Fibroblast of skin of left biceps (primary cell): ENCODE data around the gene CTSH.

Experiments used
- DNase-seq, 2 experiments: peaks; one replicate each; pipeline ENCODE4 v3.0.0-alpha.2; 2013; ENCODE audit warnings: low read depth in 2 of 2

Gene CTSH

GRCh38 chr15:78944669-78945407 lies at the start of gene CTSH:
Gene CTSH (minus strand): TSS chr15:78945046. CDS start chr15:78944981, 65 bp downstream.
- DNase-seq: no peak

GRCh38 chr15:78993931-78994530 lies 49.2 kb upstream of the CTSH start:
- no peak for DNase-seq

GRCh38 chr15:78993257-78993930 lies 48.5 kb upstream of the CTSH start:
- DNase-seq: no peak

- DNase-seq: no peak
Measured at GRCh38 chr15:78992416-78993256, 47.8 kb upstream of the CTSH start.

- DNase-seq: no peak
Measured at GRCh38 chr15:78991879-78992278, 47.0 kb upstream of the CTSH start.

- DNase-seq: no peak
Measured at GRCh38 chr15:78991476-78991875, 46.6 kb upstream of the CTSH start.

GRCh38 chr15:78990278-78990677 lies 45.4 kb upstream of the CTSH start:
- no peak for DNase-seq

- DNase-seq: no peak
Measured at GRCh38 chr15:78989701-78990240, 44.9 kb upstream of the CTSH start.

GRCh38 chr15:78988361-78988911 lies 43.6 kb upstream of the CTSH start:
- peak; percentile 89 for DNase-seq

- DNase-seq: no peak
Measured at GRCh38 chr15:78987556-78988360, 42.9 kb upstream of the CTSH start.

- no peak for DNase-seq
Measured at GRCh38 chr15:78985859-78986475, 41.1 kb upstream of the CTSH start.

GRCh38 chr15:78984041-78984440 lies 39.2 kb upstream of the CTSH start:
- DNase-seq: no peak

- no peak for DNase-seq
Measured at GRCh38 chr15:78983146-78983918, 38.5 kb upstream of the CTSH start.

- DNase-seq: no peak
Measured at GRCh38 chr15:78982736-78983135, 37.9 kb upstream of the CTSH start.

GRCh38 chr15:78981532-78982313 lies 36.9 kb upstream of the CTSH start:
- DNase-seq: no peak

- peak; percentile 28 to 35 for DNase-seq
Measured at GRCh38 chr15:78979456-78980320, 34.8 kb upstream of the CTSH start.

- DNase-seq: no peak
Measured at GRCh38 chr15:78978601-78979179, 33.8 kb upstream of the CTSH start.
